Amniotic stem cell (primary cell): ENCODE data around the gene OR2S2.
A peak's percentile ranks its signal among the peaks of the same experiment; 100 is the strongest.
"Not testable (repeated sequence)": the region's sequence is repeated elsewhere in the genome, so short reads cannot be mapped to it uniquely, and the experiment has no call there.

Experiments
- DNase-seq: peaks from one replicate; lab custom pipeline; 2025; lab: John Stamatoyannopoulos, UW

Gene OR2S2

DNA sequence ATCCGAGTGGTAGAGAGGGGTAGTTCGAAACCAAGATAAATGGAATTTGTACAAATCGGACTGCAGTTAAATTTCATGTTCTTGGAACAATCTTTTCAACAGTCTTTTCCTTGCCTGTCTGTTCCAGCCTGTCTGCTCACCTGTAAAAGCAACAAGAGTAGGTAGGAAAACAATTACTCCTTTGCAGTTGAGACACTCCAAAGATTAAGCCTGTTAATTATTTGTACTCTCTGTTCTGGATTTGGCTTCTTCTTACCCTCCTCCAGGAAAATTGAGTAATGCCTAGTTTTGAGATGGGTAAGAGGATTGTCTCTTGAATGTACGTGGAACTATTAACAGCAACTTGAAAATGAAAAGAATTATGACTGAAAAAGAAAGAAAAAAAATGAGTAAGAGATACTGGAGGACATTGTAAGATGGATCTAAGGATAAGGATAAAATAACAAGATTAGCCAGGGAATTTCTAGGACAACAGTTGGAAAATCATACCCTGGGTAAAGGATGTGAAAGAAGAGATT lies 24.3 kb downstream of the OR2S2 start:
- DNase-seq, result no peak

DNA sequence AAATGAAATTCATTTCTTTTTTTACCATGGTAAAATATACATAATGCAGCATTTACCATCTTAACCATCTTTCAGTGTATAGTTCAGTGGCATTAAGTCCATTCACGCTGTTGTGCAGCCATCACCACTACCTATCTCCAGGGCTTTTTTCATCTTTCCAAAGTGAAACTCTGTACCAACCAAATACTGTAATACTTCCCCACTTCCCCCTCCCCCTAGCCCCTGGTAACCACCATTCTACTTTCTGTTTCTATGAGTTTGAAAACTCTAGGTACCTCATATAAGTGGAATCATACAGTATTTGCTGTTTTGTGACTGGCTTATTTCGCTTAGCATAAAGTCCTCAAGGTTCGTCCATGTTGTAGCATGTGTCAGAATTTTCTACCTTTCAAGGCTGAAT lies 25.2 kb downstream of the OR2S2 start:
- no peak for DNase-seq

DNA sequence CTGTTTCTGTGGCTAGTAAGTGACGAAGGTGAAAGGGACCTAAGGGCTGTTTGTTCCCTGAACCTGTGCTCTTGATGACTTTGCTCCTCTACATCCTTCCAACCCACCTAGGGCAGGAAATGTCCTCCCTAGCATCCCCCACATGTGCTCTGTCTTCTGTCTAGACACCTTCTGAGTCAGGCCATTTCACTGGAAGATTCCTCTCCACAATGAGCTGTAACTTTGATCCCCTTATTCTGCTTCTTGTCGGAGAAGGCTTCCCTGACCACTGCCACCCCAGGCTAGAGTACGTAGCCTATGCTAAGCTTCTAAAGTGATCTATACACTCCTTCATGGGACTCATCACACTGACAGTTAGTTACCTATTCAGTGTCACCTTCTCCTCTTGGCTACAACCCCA lies 27.0 kb downstream of the OR2S2 start:
- no peak for DNase-seq

DNA sequence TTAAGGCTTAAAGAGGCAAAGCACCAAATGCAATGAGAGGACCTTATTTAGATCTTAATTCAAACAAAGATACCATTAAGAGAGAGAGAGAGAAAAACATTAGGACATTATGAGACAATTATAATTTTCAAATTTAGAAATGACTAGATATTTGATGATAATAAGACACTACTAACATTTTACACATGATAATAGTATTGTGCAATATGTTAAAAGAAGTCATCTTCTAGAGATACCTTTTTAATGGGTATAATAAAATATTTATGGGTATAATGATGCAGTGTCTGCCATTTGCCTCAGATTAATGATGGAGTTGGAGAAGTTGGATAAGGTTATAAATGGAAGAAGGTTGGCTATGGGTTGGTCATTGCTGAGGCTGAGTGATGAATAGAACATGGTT lies 27.4 kb downstream of the OR2S2 start:
- no peak for DNase-seq

DNA sequence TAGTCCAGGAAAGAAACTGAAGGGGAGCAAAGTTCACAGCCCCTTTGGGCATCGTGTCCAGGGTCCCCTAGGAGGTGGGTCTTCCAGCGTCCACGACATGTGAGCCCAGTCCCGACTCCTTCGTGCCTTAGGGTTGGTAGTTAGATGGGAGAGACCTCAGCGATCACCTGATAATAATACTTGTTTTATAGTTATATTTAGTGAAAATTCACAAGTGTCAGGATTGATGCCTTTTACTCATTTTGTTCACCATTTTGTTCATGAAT lies 28.6 kb downstream of the OR2S2 start:
- DNase-seq, result no peak

DNA sequence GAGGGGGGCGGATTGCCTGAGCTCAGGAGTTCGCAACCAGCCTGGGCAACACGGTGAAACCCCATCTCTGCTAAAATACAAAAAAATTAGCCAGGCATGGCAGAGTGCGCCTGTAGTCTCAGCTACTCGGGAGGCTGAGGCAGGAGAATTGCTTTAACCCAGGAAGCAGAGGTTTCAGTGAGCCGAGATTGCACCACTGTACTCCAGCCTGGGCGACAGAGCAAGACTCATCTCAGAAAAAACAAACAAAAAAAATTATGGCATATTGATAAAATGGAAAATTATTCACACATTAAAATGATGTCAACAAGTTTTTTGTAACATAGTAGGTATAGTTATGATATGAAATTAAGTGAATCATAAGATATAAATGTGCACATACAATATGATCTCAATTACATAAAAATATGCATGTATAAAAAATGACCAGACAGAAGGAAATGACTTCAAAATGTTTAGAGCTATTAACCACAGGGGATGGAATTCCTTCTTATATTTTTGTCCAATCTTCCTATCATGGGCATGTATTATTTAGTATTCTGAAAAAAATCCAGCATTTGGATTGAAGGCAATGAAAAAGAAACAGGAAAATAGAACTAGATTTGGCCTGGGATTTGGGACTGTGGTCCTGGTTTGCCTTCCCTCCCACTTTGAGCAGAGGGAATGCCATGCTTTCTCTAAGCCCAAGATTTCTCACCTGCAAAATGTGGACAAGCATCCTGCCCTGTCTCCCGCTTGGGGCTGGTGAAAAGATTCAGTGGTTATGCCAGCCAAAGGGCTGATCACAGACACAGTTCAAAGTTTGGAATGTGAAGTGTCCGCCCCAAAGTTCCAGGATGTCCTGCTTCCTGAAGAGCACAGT lies 29.1 kb downstream of the OR2S2 start:
- DNase-seq, result no peak

DNA sequence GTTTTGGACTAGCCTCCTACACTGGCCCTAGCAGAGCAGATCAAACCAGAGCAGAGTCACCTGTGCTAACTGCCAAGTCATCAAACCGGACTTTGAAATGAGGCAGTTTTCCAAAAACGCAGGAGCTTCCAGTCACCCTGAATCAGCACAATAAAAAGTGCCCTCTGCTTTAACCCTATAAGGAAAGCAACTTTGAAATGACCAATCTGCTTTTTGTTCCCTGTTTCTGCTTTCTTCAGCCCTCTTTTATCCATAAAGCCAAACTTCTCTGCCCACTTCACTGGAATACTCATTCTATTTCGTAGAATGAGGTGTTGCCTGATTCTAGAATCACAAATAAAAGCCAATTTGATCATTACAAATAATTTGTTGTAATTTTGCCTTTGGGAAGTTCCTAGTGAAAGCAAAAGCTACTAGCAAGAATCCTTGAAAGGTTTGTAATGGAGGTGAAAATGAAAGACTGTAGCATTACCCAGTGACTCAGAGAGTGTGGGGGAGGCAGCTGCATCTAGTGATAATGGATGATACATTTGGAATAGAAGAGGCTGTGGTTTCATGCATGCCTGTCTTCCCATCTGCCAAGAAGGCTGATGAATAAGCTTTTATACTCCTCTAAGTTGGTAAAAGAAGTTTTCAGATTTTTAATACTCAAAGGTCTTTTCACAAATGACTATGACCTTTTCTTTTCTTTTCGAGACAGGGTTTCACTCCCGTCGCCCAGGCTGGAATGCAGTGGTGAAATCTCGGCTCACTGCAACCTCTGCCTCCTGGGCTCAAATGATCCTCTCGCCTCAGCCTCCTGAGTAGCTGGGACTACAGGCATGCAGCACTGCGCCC lies 33.8 kb downstream of the OR2S2 start:
- DNase-seq, result peak; percentile 88

DNA sequence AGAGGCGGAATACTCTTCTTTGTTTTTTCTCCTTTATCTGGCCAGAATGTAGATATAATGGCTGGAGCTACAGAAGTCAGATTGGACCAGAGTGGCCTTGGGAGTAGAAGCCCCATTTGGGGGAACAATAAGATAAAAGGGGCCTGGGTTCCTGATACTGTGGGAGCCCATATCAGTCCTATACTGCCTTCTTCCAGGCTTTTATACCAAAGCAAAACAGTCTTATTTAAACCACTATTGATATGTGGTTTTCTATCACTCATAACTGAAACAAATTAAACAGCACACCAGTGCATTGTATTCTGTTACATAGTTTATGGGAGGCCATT lies 34.4 kb downstream of the OR2S2 start:
- DNase-seq, result no peak

DNA sequence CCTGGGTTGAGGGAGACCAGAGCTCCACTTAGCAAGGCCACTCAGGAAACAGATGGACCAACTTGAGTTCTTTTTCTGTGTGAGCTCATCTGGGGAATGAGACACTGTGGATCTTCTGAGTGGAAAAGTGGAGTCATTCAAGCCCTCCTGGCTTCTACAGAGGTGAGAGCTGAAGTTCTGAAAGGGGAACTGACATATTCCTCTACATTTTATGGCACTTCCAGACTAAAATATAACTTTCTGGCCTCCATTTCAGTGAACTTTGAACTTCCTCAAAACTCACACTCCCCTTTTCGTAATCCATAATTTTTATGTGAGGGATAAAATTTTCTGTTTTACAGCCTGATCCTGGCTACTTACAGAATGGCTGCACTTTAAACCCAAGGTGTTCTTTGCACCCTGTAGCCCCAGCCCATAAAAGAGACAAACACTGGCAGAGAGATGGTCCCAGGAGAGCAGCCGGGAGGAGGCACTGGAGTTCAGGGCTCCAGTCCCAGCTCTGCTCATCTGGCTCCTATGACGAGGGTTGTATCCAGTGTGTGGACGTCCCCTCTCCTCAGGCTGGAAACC lies 37.8 kb downstream of the OR2S2 start:
- no peak for DNase-seq

DNA sequence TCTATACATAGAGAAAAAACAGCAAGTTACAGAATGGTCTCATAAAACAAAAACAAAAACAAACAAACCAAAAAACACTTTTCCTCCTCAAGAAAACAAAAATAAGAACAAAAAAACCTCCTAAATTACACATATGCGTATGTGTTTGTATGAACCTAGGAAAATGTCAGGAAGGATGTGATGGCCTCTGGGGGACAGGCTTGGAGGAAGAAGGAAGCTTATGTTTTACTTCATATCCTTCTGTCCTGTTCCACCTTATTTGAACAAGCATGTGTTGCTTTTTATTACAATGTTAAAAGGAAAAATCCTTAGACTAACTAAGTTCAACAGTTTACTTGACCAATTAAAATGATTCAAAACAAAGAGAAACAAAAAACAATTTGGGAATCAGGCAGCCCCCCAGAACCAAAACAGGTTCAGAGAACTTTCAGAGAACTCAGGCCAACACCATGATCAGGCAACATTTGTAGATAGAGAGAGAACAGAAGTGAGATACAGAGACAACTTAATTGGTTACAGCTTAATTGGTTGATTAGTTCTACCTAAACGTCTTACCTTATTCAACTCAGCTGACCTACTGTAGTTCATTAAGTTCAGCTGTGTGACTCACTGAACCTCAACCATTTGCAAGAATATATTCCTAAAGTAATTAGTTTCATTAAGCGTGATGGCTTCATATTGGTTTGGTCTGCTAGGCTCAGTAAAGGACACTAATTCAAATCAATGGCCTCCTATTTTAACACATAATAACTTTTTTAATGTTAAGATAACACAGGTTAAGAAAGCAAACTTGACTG lies 38.5 kb downstream of the OR2S2 start:
- no peak for DNase-seq

DNA sequence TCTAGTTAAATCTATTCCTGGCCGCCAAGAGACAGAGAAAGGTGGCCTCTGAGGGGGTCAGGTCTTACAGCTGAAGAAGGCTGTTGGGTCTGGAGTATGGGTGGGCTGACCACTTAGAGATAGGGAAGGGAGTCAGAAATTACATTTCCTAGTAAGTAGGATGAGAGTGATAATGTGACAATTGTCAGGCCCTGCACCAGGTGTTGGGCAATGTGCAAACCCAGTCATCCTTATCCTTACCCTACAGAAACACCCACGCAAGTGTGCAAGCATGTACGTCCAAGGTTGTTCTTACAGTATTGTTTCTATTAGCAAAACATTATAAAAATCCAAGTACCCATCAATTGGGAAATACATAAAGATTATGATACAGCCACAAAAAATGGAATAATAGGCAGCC lies 39.2 kb downstream of the OR2S2 start:
- no peak for DNase-seq

DNA sequence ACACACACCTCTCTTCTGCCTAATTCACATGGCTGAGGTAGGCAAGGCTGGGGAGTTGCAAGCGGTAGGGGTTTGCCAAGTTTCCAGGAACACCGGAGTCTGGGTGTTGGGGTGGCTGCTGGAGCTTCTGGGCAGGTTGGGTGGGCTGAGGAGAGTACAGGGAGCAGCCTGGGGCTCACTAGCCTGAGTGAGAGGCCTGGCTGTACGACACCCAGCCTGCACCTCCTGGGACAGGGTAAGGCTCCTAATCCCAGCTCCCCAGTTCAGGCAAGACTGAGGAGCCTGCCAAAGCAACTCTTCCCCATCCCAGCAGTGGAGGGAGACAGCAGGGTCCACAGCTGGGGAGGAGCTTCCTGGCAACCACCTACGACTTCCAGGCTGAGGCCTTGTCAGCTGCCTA lies 40.7 kb downstream of the OR2S2 start:
- no peak for DNase-seq

DNA sequence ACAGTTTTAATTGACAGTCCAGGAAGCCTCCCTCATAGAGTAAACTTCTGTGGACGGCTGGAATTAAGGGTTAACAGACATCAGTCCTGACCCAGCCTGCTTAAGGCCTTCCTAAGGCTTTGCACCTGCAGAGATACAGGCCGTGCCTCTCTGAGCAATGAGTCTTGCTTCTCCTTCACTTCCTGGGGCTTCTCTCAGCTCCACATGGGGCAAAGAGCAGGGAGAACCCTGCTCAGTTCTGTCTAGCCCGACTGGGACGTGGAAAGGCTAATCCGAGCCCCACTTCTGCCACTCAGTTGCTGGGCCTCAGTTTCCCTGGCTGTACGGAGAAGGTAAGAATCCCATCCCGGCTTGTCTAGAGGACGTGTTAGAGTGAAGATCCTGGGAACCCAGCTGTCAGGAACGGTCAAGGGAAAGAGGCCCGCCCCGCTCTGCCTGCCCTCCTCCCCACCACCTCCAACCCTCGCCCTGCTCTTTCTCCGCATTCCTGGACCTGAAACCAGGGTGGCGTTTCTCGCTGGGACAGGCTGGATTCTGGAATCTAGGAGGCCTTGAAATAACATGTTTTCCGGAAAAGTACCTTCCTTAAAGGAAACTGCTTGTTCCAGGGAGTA lies 42.2 kb downstream of the OR2S2 start:
- no peak for DNase-seq

DNA sequence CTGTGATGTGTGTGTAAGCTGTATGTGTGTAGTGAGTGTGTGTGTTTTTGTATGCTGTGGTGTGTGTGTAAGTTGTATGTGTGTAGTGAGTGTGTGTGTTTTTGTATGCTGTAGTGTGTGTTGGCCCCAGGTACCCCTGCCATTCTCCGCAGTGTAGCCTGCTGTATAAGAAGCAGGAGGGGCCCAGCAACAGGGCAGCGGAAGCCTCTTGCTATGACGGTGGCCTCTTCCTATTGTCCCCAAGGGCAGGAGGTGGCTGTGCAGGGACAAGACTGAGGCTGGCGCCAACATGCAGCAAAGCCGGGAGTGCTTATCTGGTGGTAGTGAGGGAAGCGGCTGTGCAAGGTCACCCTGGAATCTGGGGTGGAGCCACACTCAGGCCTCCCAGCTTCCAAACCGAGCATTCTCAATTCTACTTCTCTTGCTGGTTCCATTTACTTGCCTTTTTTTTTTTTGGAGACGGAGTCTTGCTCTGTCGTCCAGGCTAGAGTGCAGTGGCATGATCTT lies 43.6 kb downstream of the OR2S2 start:
- no peak for DNase-seq

DNA sequence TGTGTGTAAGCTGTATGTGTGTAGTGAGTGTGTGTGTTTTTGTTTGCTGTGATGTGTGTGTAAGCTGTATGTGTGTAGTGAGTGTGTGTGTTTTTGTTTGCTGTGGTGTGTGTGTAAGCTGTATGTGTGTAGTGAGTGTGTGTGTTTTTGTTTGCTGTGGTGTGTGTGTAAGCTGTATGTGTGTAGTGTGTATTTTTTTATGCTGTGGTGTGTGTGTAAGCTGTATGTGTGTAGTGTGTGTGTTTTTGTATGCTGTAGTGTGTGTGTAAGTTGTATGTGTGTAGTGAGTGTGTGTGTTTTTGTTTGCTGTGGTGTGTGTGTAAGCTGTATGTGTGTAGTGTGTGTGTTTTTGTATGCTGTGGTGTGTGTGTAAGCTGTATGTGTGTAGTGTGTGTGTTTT lies 44.5 kb downstream of the OR2S2 start:
- DNase-seq, result not testable (repeated sequence)

DNA sequence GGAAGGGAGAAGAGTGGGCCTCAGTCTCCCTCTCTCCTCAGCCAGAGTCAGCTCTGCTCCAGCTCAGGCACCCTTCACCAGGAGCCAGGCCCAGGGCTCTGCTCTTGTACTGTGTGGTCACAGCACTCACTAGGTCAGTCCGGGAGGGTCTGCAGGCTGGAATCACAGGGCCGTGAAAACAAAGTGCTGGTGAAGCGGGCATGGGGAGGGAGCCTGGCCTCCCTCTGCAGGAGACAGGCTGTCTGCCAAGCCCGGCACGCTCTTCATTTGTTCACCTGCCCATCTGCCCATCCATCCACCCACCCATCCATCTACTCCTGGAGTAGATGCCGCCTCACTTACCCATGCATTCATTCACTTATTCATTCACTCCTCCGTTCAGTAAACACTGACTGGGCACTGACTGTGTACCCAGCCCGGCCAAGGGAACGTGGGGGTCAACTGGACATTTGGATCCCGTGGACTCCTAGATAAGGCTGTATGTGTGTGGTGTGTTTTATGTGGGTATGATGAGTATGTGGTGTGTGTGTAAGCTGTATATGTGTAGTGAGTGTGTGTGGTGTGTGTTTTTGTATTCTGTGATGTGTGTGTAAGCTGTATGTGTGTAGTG lies 45.1 kb downstream of the OR2S2 start:
- DNase-seq, result no peak

DNA sequence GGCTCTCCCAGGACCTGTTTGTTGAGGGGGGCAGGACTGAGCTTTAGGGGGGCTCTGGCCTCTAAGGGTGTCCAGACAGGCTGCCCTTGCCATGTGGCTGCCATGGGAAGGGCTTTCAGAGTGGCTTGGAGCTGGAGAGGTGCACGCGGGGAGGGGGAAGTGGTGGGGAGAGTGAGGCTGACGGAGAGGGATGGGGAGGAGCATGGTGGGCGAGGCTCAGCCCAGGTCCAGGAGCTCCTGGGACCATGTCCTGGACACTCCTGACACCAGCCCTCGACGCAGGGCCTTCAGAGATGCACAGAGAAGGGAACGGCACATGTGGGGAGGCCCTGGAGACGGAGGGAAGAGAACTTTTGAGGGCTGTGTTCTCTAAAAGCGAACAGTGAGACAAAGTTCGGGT lies 46.3 kb downstream of the OR2S2 start:
- DNase-seq, result no peak

DNA sequence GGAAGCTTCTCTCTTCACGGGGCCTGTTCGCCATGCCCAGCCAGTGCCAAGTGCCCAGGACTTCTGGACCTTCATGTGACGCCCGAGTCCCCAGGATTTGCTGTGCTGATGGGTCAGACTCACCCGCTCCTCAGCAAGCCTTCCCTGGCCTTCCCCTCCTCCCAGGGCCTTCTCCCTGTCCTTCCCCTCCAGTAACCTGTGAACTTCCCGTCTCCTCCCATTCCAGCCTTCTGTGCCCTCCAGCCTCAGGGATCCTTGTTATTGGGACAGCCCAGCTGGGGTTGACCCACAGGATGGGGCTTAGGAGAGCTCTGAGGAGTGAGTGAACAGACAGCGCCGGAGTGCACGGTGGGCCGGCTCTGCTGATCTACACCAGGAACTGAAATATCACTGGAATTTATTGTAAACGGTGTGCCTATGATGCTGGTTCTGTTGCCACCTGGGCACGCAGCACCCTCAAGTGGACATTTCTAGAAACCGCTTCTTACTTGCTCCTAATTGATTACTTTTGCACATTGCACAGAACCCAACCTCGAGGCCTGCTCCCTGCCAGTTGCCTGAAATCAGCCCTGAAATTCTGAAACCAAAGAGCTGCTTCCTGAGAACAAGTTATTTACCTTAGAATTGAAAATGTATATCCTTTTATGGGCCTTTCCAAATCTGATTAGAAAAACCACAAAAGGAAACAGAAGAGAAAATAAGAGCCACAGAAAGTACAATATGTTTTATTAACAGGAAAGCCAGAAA lies 47.2 kb downstream of the OR2S2 start:
- DNase-seq, result no peak

DNA sequence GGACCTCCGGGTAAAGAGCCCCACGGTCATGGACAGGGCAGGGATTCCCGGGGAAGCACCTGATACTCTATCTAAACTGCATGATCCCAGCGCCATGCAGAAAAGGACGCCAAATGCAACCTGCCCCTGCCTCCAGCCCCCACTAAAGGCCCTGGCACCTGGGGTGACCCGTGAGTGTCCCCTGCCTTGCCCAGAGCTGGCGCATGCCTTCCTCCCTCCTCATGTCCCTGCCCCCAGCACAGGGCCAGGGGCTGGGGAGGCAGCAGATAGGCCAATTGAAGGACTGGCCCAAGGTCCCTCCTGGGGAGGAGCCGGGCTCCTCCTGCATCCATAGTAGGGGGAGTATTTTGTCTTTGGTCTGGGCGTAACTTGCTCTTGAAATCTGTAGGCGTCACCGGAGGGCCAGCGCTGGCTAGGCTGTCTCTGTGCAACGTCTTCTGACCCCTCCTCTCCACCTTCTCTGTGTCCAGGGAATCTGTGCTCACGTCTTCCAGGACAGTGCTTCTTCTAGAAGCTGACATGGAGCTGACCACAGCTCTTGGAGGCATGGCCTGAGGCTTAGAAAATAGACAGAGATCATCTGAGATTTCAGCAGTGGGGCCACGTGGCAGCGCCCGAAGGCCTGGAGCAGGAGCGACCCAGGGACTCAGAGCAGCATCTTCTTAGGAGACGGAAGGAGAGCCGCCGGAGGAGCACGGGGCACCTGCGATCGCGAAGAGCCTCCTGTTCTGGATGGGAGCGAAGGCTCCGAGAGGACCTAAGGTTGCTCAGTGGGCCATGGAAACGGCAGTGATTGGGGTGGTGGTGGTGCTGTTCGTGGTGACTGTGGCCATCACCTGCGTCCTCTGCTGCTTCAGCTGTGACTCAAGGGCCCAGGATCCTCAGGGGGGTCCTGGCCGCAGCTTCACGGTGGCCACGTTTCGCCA lies 48.0 kb downstream of the OR2S2 start:
- no peak for DNase-seq
